Breast epithelium (tissue), 4 donors: ENCODE data around the gene CYTH3. TPM values are rescaled to one million over a fixed set of nuclear protein-coding genes. Genes with fewer than 3 reads are reported as not detected.

Experiments
- DNase-seq, 2 donors: peaks; one replicate each; pipeline ENCODE4 v3.0.0-alpha.2; 2019; ENCODE audit warnings: low spot score in 2 of 2
- H3K27ac ChIP-seq, 2 donors: fragments of 200-600 bp; sonication (generic) in 1 of 2; one replicate each; pipeline ENCODE4 v1.5.1; 2016 to 2019; ENCODE audit warnings: mild to moderate bottlenecking in 1 of 2
- H3K27me3 ChIP-seq, 2 donors: fragments of 200-600 bp; sonication (generic) in 1 of 2; one replicate each; pipeline versions ENCODE4 v1.5.1 to v1.6.0; 2017 to 2019; ENCODE audit warnings: control low read depth in 1 of 2, mild to moderate bottlenecking in 1 of 2
- H3K36me3 ChIP-seq: fragments of 200-600 bp; one replicate; pipeline ENCODE4 v1.5.1; 2019
- H3K4me1 ChIP-seq, 2 donors: fragments of 200-600 bp; sonication (generic); one replicate each; pipeline ENCODE4 v1.5.1; 2016 to 2019; ENCODE audit warnings: control low read depth in 1 of 2
- H3K4me3 ChIP-seq, 3 donors: fragments of 200-600 bp; sonication (generic); 1 replicate in 2 of 3; 2 replicates in 1 of 3; pipeline ENCODE4 v1.5.1; 2016 to 2019; ENCODE audit warnings: mild to moderate bottlenecking in 3 of 3, moderate library complexity in 2 of 3
- H3K9me3 ChIP-seq, 2 donors: fragments of 200-600 bp; sonication (generic) in 1 of 2; one replicate each; pipeline ENCODE4 v1.5.1; 2016 to 2019; ENCODE audit warnings: control low read depth in 1 of 2
- CTCF ChIP-seq, 3 donors: fragments of 450-650 bp; IDR thresholded peaks; one replicate each; pipeline ENCODE4 v1.5.1; 2016 to 2017; ENCODE audit warnings: antibody characterized with exemption in 3 of 3, mild to moderate bottlenecking in 3 of 3, moderate library complexity in 3 of 3
- POLR2A ChIP-seq: fragments of 450-650 bp; IDR thresholded peaks from one replicate; pipeline ENCODE4 v1.6.1; 2016; ENCODE audit warnings: antibody characterized with exemption, mild to moderate bottlenecking, moderate library complexity
- POLR2AphosphoS5 ChIP-seq, 3 donors: sonication (generic); formaldehyde crosslinking; IDR thresholded peaks; one replicate each; pipeline ENCODE4 v1.6.1; 2017; ENCODE audit warnings: antibody characterized with exemption in 3 of 3
- intact Hi-C: fragments of 100-400 bp; cut with DNase I; formaldehyde crosslinking; loops from one replicate; pipeline ENCODE4 v1.15.1; 2023; ENCODE audit warnings: low total_unique reads
- total RNA-seq, 3 donors: library from RNA; depleted of rRNA; stranded (reverse); fragments of >200 nt; gene quantifications; one replicate each; pipeline ENCODE4 v1.1.0, GENCODE V29; 2016

Gene CYTH3
- total RNA-seq, 3 donors from 2014 or later = 23.6 to 46.4 (median 33.4) TPM

- Histone ChIP-seq H3K36me3 (no peaks in the 10 kb centered on the region), H3K4me1 (no peaks in the 10 kb centered on the region), H3K9me3 (no peaks in the 10 kb centered on the region), H3K27ac (no peak overlapping the region), H3K4me3 (no peak overlapping the region), H3K27me3 (no peaks in the 10 kb centered on the region)
- no peak for TF ChIP-seq CTCF (IDR thresholded peaks at IDR 0.05)
- TF ChIP-seq POLR2AphosphoS5 (IDR thresholded peaks at IDR 0.05) = no peak
- no peak for TF ChIP-seq POLR2A
- intact Hi-C loops = no loop called here
- DNase-seq = no peak
These were observed 34.0 kb downstream of the CYTH3 start for GRCh38 chr7:6238309-6238925.

GRCh38 chr7:6237730-6238129, 34.7 kb downstream of the CYTH3 start:
- TF ChIP-seq POLR2AphosphoS5 (IDR thresholded peaks at IDR 0.05) (no peak), POLR2A (no peak), CTCF (IDR thresholded peaks at IDR 0.05) (no peak)
- no peak for DNase-seq
- H3K36me3 ChIP-seq = no peaks in the 10 kb centered on the region
- no peak overlapping the region for H3K27ac ChIP-seq
- H3K4me1 ChIP-seq = no peaks in the 10 kb centered on the region
- no peaks in the 10 kb centered on the region for H3K9me3 ChIP-seq
- no peaks in the 10 kb centered on the region for H3K27me3 ChIP-seq
- intact Hi-C loops = no loop called here
- H3K4me3 ChIP-seq = no peak overlapping the region

- DNase-seq = no peak
- TF ChIP-seq POLR2AphosphoS5 (IDR thresholded peaks at IDR 0.05) (no peak), POLR2A (no peak), CTCF (IDR thresholded peaks at IDR 0.05) (no peak)
- Histone ChIP-seq H3K4me3 (no peak overlapping the region), H3K4me1 (no peaks in the 10 kb centered on the region), H3K27me3 (no peaks in the 10 kb centered on the region), H3K36me3 (no peaks in the 10 kb centered on the region), H3K27ac (no peak overlapping the region), H3K9me3 (no peaks in the 10 kb centered on the region)
- intact Hi-C loops = no loop called here
These were observed 35.4 kb downstream of the CYTH3 start for GRCh38 chr7:6237011-6237410.

GRCh38 chr7:6235029-6235871, 37.2 kb downstream of the CYTH3 start:
- H3K9me3 ChIP-seq = no peaks in the 10 kb centered on the region
- no peak for DNase-seq
- H3K36me3 ChIP-seq = no peaks in the 10 kb centered on the region
- intact Hi-C loops = no loop called here
- no peak for TF ChIP-seq POLR2AphosphoS5 (IDR thresholded peaks at IDR 0.05)
- H3K4me1 ChIP-seq = no peaks in the 10 kb centered on the region
- H3K27ac ChIP-seq = no peak overlapping the region
- H3K27me3 ChIP-seq = no peaks in the 10 kb centered on the region
- no peak overlapping the region for H3K4me3 ChIP-seq

- H3K27ac ChIP-seq = no peak overlapping the region
- TF ChIP-seq POLR2A (no peak), CTCF (IDR thresholded peaks at IDR 0.05) (no peak), POLR2AphosphoS5 (IDR thresholded peaks at IDR 0.05) (no peak)
- H3K4me3 ChIP-seq = no peak overlapping the region
- no peak for DNase-seq
- H3K4me1 ChIP-seq = no peaks in the 10 kb centered on the region
- no peaks in the 10 kb centered on the region for H3K36me3 ChIP-seq
- no peaks in the 10 kb centered on the region for H3K27me3 ChIP-seq
- intact Hi-C loops = no loop called here
- no peaks in the 10 kb centered on the region for H3K9me3 ChIP-seq
These were observed 38.0 kb downstream of the CYTH3 start for GRCh38 chr7:6234384-6234783.
